Measurements from ENCODE around the gene ARFGAP1.
"Not testable (repeated sequence)": the region's sequence is repeated elsewhere in the genome, so short reads cannot be mapped to it uniquely, and the experiment has no call there.

Gene ARFGAP1

DNA sequence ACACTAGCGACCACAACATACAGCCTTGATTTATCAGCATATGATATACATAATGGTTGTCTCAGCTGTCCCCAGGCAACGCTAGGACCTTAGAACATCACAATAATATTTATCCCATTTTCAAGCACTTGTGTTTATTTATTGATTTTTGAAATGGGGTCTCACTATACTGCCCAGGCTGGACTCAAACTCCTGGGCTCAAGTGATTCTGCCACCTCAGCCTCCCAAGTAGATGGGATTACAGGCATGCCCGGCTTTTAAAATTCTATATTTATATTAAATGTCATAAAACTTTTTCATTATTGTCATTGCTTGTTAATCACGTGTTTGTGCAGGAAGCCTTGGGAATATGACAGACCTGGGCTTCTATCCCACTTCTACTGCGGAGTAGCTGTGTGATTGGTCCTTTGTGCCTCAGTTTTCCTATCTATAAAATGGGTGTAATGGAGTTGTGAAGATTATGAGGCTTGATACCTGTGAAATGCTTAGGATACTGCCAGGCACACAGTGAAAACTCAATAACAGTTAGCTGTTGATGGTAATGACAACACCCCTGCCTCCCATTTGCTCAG lies 30.6 kb downstream of the ARFGAP1 start:
- no peak overlapping the region for H3K27ac ChIP-seq (ENCODE audit: low read length)
- no peaks in the 10 kb centered on the region for H3K36me3 ChIP-seq (ENCODE audit: control insufficient read depth in 2 of 2, insufficient read depth in 2 of 2, low read length in 2 of 2)
- H3K4me3 ChIP-seq (ENCODE audit: low read length in 2 of 2): no peak overlapping the region
- H3K9me3 ChIP-seq (ENCODE audit: control insufficient read depth in 2 of 2, low read length in 2 of 2): no peaks in the 10 kb centered on the region
- peaks cover 27 to 35% of the 10 kb centered on the region in 2 donors for H3K27me3 ChIP-seq (ENCODE audit: control insufficient read depth in 1 of 2, insufficient read depth in 2 of 2, low read length in 2 of 2)
- H3K4me1 ChIP-seq (ENCODE audit: control insufficient read depth, insufficient read depth, low read length): no peaks in the 10 kb centered on the region
- no peak overlapping the region for H3K9ac ChIP-seq (ENCODE audit: low read length in 2 of 2)

GRCh38 chr20:63305393-63305792 lies 32.8 kb downstream of the ARFGAP1 start:
- H3K4me3 ChIP-seq (ENCODE audit: low read length in 2 of 2): no peak overlapping the region
- H3K9ac ChIP-seq (ENCODE audit: low read length in 2 of 2): no peak overlapping the region
- H3K27ac ChIP-seq (ENCODE audit: low read length): no peak overlapping the region
- no peaks in the 10 kb centered on the region for H3K36me3 ChIP-seq (ENCODE audit: control insufficient read depth in 2 of 2, insufficient read depth in 2 of 2, low read length in 2 of 2)
- peaks cover 5% of the 10 kb centered on the region for H3K4me1 ChIP-seq (ENCODE audit: control insufficient read depth, insufficient read depth, low read length)
- H3K27me3 ChIP-seq (ENCODE audit: control insufficient read depth in 1 of 2, insufficient read depth in 2 of 2, low read length in 2 of 2): peaks cover 30 to 47% of the 10 kb centered on the region in 2 donors
- H3K9me3 ChIP-seq (ENCODE audit: control insufficient read depth in 2 of 2, low read length in 2 of 2): no peaks in the 10 kb centered on the region

- H3K4me1 ChIP-seq (ENCODE audit: control insufficient read depth, insufficient read depth, low read length); H3K36me3 ChIP-seq (ENCODE audit: control insufficient read depth in 2 of 2, insufficient read depth in 2 of 2, low read length in 2 of 2); H3K4me3 ChIP-seq (ENCODE audit: low read length in 2 of 2); H3K27ac ChIP-seq (ENCODE audit: low read length); H3K9me3 ChIP-seq (ENCODE audit: control insufficient read depth in 2 of 2, low read length in 2 of 2); H3K9ac ChIP-seq (ENCODE audit: low read length in 2 of 2): not testable (repeated sequence)
- H3K27me3 ChIP-seq (ENCODE audit: control insufficient read depth in 1 of 2, insufficient read depth in 2 of 2, low read length in 2 of 2): peaks cover 31 to 47% of the 10 kb centered on the region in 2 donors
Measured at GRCh38 chr20:63305933-63306672, 33.5 kb downstream of the ARFGAP1 start.

GRCh38 chr20:63306673-63307537 lies 34.3 kb downstream of the ARFGAP1 start:
- no peaks in the 10 kb centered on the region for H3K9me3 ChIP-seq (ENCODE audit: control insufficient read depth in 2 of 2, low read length in 2 of 2)
- H3K4me1 ChIP-seq (ENCODE audit: control insufficient read depth, insufficient read depth, low read length): peaks cover 7% of the 10 kb centered on the region
- no peak overlapping the region for H3K9ac ChIP-seq (ENCODE audit: low read length in 2 of 2)
- H3K27ac ChIP-seq (ENCODE audit: low read length): no peak overlapping the region
- H3K4me3 ChIP-seq (ENCODE audit: low read length in 2 of 2): no peak overlapping the region
- peaks cover 31 to 44% of the 10 kb centered on the region in 2 donors for H3K27me3 ChIP-seq (ENCODE audit: control insufficient read depth in 1 of 2, insufficient read depth in 2 of 2, low read length in 2 of 2)
- no peaks in the 10 kb centered on the region for H3K36me3 ChIP-seq (ENCODE audit: control insufficient read depth in 2 of 2, insufficient read depth in 2 of 2, low read length in 2 of 2)

- H3K4me1 ChIP-seq (ENCODE audit: control insufficient read depth, insufficient read depth, low read length): peaks cover 11% of the 10 kb centered on the region
- H3K36me3 ChIP-seq (ENCODE audit: control insufficient read depth in 2 of 2, insufficient read depth in 2 of 2, low read length in 2 of 2): no peaks in the 10 kb centered on the region
- no peak overlapping the region for H3K27ac ChIP-seq (ENCODE audit: low read length)
- H3K4me3 ChIP-seq (ENCODE audit: low read length in 2 of 2): no peak overlapping the region
- H3K27me3 ChIP-seq (ENCODE audit: control insufficient read depth in 1 of 2, insufficient read depth in 2 of 2, low read length in 2 of 2): peaks cover 31 to 44% of the 10 kb centered on the region in 2 donors
- no peaks in the 10 kb centered on the region for H3K9me3 ChIP-seq (ENCODE audit: control insufficient read depth in 2 of 2, low read length in 2 of 2)
- H3K9ac ChIP-seq (ENCODE audit: low read length in 2 of 2): no peak overlapping the region
Measured at GRCh38 chr20:63307538-63308217, 35.1 kb downstream of the ARFGAP1 start.

- peaks cover 31 to 44% of the 10 kb centered on the region in 2 donors for H3K27me3 ChIP-seq (ENCODE audit: control insufficient read depth in 1 of 2, insufficient read depth in 2 of 2, low read length in 2 of 2)
Measured at GRCh38 chr20:63308218-63308911, 35.8 kb downstream of the ARFGAP1 start.

GRCh38 chr20:63309261-63310071 lies 36.9 kb downstream of the ARFGAP1 start:
- no peaks in the 10 kb centered on the region for H3K9me3 ChIP-seq (ENCODE audit: control insufficient read depth in 2 of 2, low read length in 2 of 2)
- H3K27me3 ChIP-seq (ENCODE audit: control insufficient read depth in 1 of 2, insufficient read depth in 2 of 2, low read length in 2 of 2): peaks cover 31 to 44% of the 10 kb centered on the region in 2 donors
- H3K36me3 ChIP-seq (ENCODE audit: control insufficient read depth in 2 of 2, insufficient read depth in 2 of 2, low read length in 2 of 2): no peaks in the 10 kb centered on the region
- no peak overlapping the region for H3K27ac ChIP-seq (ENCODE audit: low read length)
- peaks cover 14% of the 10 kb centered on the region for H3K4me1 ChIP-seq (ENCODE audit: control insufficient read depth, insufficient read depth, low read length)
- no peak overlapping the region for H3K9ac ChIP-seq (ENCODE audit: low read length in 2 of 2)
- no peak overlapping the region for H3K4me3 ChIP-seq (ENCODE audit: low read length in 2 of 2)

More at GRCh38 chr20:63308218-63308911, 35.8 kb downstream of the ARFGAP1 start:
- Histone ChIP-seq H3K9ac (ENCODE audit: low read length in 2 of 2) (no peak overlapping the region), H3K27ac (ENCODE audit: low read length) (no peak overlapping the region), H3K4me1 (ENCODE audit: control insufficient read depth, insufficient read depth, low read length) (peaks cover 14% of the 10 kb centered on the region), H3K36me3 (ENCODE audit: control insufficient read depth in 2 of 2, insufficient read depth in 2 of 2, low read length in 2 of 2) (no peaks in the 10 kb centered on the region), H3K9me3 (ENCODE audit: control insufficient read depth in 2 of 2, low read length in 2 of 2) (no peaks in the 10 kb centered on the region), H3K4me3 (ENCODE audit: low read length in 2 of 2) (no peak overlapping the region)

- H3K9me3 ChIP-seq (ENCODE audit: control insufficient read depth in 2 of 2, low read length in 2 of 2): no peaks in the 10 kb centered on the region
- H3K27me3 ChIP-seq (ENCODE audit: control insufficient read depth in 1 of 2, insufficient read depth in 2 of 2, low read length in 2 of 2): peaks cover 27 to 37% of the 10 kb centered on the region in 2 donors
- no peak overlapping the region for H3K9ac ChIP-seq (ENCODE audit: low read length in 2 of 2)
- no peaks in the 10 kb centered on the region for H3K36me3 ChIP-seq (ENCODE audit: control insufficient read depth in 2 of 2, insufficient read depth in 2 of 2, low read length in 2 of 2)
- no peak overlapping the region for H3K27ac ChIP-seq (ENCODE audit: low read length)
- H3K4me1 ChIP-seq (ENCODE audit: control insufficient read depth, insufficient read depth, low read length): peaks cover 14% of the 10 kb centered on the region
- H3K4me3 ChIP-seq (ENCODE audit: low read length in 2 of 2): no peak overlapping the region
Measured at GRCh38 chr20:63310265-63310991, 37.8 kb downstream of the ARFGAP1 start.

DNA sequence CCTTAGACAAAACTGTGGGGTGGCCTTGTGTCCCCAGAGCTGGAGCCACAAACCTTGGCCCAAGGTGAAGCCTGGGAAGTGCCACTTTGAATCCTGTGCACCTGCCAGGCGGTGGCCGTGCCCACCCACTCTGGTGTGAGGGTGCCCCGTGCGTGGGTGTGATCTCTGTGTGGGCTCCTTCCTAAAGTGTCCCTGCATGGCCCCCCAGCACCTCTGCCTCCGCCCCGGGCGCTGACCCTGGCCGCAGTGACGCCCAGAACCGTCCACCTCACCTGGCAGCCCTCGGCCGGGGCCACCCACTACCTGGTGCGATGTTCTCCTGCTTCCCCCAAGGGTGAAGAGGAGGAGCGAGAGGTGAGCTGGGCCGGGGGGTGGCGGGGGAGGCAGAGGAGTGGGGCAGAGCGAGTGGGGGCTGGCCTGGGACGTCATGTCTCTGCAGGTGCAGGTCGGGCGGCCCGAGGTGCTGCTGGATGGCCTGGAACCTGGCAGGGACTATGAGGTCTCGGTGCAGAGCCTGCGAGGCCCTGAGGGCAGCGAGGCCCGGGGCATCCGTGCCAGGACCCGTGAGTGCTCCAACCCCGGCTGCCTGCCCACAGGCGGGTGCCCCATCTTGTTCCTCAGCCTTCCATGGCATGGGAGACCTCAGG lies 38.7 kb downstream of the ARFGAP1 start:
- Histone ChIP-seq H3K4me3 (ENCODE audit: low read length in 2 of 2) (no peak overlapping the region), H3K27me3 (ENCODE audit: control insufficient read depth in 1 of 2, insufficient read depth in 2 of 2, low read length in 2 of 2) (peaks cover 22 to 31% of the 10 kb centered on the region in 2 donors), H3K9me3 (ENCODE audit: control insufficient read depth in 2 of 2, low read length in 2 of 2) (no peaks in the 10 kb centered on the region), H3K9ac (ENCODE audit: low read length in 2 of 2) (no peak overlapping the region), H3K27ac (ENCODE audit: low read length) (no peak overlapping the region), H3K36me3 (ENCODE audit: control insufficient read depth in 2 of 2, insufficient read depth in 2 of 2, low read length in 2 of 2) (no peaks in the 10 kb centered on the region), H3K4me1 (ENCODE audit: control insufficient read depth, insufficient read depth, low read length) (peaks cover 14% of the 10 kb centered on the region)
